Keratinocyte (primary cell): ENCODE results near the gene CSTF1. TPM values are rescaled to one million over a fixed set of nuclear protein-coding genes. Genes with fewer than 3 reads are reported as not detected.

ENCODE experiments used
- DNase-seq: peaks from one replicate; pipeline ENCODE4 v3.0.0-alpha.2; 2011; ENCODE audit warnings: low read depth, missing footprints, low spot score
- FAIRE-seq: peaks from 2 replicates; lab custom pipeline; 2011; peaks lifted over from hg19 to GRCh38; lab: Jason Lieb, UNC
- H2AFZ ChIP-seq: 2 replicates; pipeline ENCODE4 v1.6.0; 2012; ENCODE audit warnings: low read length, control low read depth, inconsistent platforms; ENCODE audit not compliant: control insufficient read depth
- H3K27ac ChIP-seq: 2 replicates; pipeline ENCODE4 v1.5.1; 2011; ENCODE audit warnings: low read length; ENCODE audit not compliant: control insufficient read depth, insufficient read depth
- H3K27me3 ChIP-seq: 3 replicates; pipeline ENCODE4 v1.6.0; 2011; ENCODE audit warnings: low read length; ENCODE audit not compliant: control insufficient read depth, insufficient read depth; ENCODE audit errors: extremely low read depth
- H3K36me3 ChIP-seq, 2 experiments: 2 replicates in 1 of 2; 3 replicates in 1 of 2; pipeline ENCODE4 v1.5.1; 2011; ENCODE audit warnings: low read length in 2 of 2, mild to moderate bottlenecking in 1 of 2; ENCODE audit not compliant: control insufficient read depth in 2 of 2, insufficient read depth in 2 of 2; ENCODE audit errors: extremely low read depth in 1 of 2
- H3K4me1 ChIP-seq: 3 replicates; pipeline ENCODE4 v1.5.1; 2011; ENCODE audit warnings: low read length; ENCODE audit not compliant: control insufficient read depth, insufficient read depth; ENCODE audit errors: extremely low read depth
- H3K4me2 ChIP-seq: 3 replicates; pipeline ENCODE4 v1.6.0; 2011; ENCODE audit warnings: low read depth, low read length; ENCODE audit not compliant: control insufficient read depth, insufficient read depth; ENCODE audit errors: extremely low read depth
- H3K4me3 ChIP-seq, 3 experiments: fragments of 200-600 bp in 1 of 3; sonication (generic) in 1 of 3; 2 replicates in 2 of 3; 3 replicates in 1 of 3; pipeline ENCODE4 v1.5.1; 2011 to 2016; ENCODE audit warnings: low read length in 3 of 3, mild to moderate bottlenecking in 3 of 3, control low read depth in 2 of 3, inconsistent platforms in 1 of 3, low read depth in 1 of 3, mixed read lengths in 1 of 3, mixed run types in 1 of 3, moderate library complexity in 1 of 3; ENCODE audit not compliant: control insufficient read depth in 2 of 3, insufficient read depth in 2 of 3; ENCODE audit errors: extremely low read depth in 1 of 3
- H3K79me2 ChIP-seq: 2 replicates; pipeline ENCODE4 v1.6.0; 2012; ENCODE audit warnings: low read length; ENCODE audit not compliant: control insufficient read depth, insufficient read depth
- H3K9ac ChIP-seq: 3 replicates; pipeline ENCODE4 v1.6.0; 2011; ENCODE audit warnings: low read length; ENCODE audit not compliant: control insufficient read depth, insufficient read depth; ENCODE audit errors: extremely low read depth
- H3K9me1 ChIP-seq: 3 replicates; pipeline ENCODE4 v1.6.0; 2011; ENCODE audit warnings: low read length; ENCODE audit not compliant: control insufficient read depth, insufficient read depth; ENCODE audit errors: extremely low read depth
- H3K9me3 ChIP-seq: 2 replicates; pipeline ENCODE4 v1.5.1; 2012; ENCODE audit warnings: low read depth, low read length; ENCODE audit not compliant: control insufficient read depth
- H4K20me1 ChIP-seq: 3 replicates; pipeline ENCODE4 v1.6.0; 2011; ENCODE audit warnings: low read length; ENCODE audit not compliant: control insufficient read depth, insufficient read depth; ENCODE audit errors: extremely low read depth
- CTCF ChIP-seq, 3 experiments: IDR thresholded peaks in 1 of 3; conservative IDR thresholded peaks in 1 of 3; optimal IDR thresholded peaks in 1 of 3; 2 replicates in 2 of 3; 3 replicates in 1 of 3; pipeline versions ENCODE3 to v1.5.1; 2011; ENCODE audit warnings: low read length in 3 of 3, mild to moderate bottlenecking in 3 of 3, moderate library complexity in 2 of 3, control low read depth in 1 of 3, inconsistent platforms in 1 of 3; ENCODE audit not compliant: insufficient read depth in 2 of 3; ENCODE audit errors: extremely low read depth in 1 of 3
- EZH2 ChIP-seq: IDR thresholded peaks from one replicate; pipeline ENCODE4 v1.6.1; 2012; ENCODE audit warnings: inconsistent platforms, mild to moderate bottlenecking, low read length, moderate library complexity
- dilution Hi-C: fragments of 300-500 bp; cut with MboI; formaldehyde crosslinking; loops from one replicate; pipeline ENCODE4 v1.7.0; 2020; ENCODE audit warnings: low sequenced_read_pairs; ENCODE audit not compliant: extremely low pct_ligation_motif_present
- polyA plus RNA-seq, 5 experiments: library from polyadenylated mRNA; depleted of rRNA in 3 of 5; stranded (reverse) in 3 of 5; stranded (forward) in 1 of 5; unstranded in 1 of 5; fragments of >200 nt; gene quantifications; 1 replicate in 1 of 5; 2 replicates in 3 of 5; 3 replicates in 1 of 5; pipeline versions ENCODE4 v1.2.1 to v1.2.3, GENCODE V29; 2011 to 2012; ENCODE audit warnings: missing spikeins in 2 of 5, low read depth in 1 of 5, low replicate concordance in 1 of 5

CSTF1 gene
- polyA plus RNA-seq, 1 donor (not counting 4 experiments of a cell fraction or from before 2014, with no cell fraction given) = 40.3 TPM

GRCh38 chr20:56431471-56431870 lies 39.0 kb downstream of the CSTF1 start:
- no peak overlapping the region for H3K27ac ChIP-seq
- FAIRE-seq (no peak), DNase-seq (no peak)
- no peaks in the 10 kb centered on the region for H3K79me2 ChIP-seq
- H3K9ac ChIP-seq = no peak overlapping the region
- H3K27me3 ChIP-seq = no peaks in the 10 kb centered on the region
- TF ChIP-seq CTCF (optimal IDR thresholded peaks at IDR 0.05 in 1 of 3, IDR thresholded peaks at IDR 0.05 in 1 of 3, conservative IDR thresholded peaks at IDR 0.05 in 1 of 3; ENCODE audit: extremely low read depth in 1 of 3, insufficient read depth in 2 of 3, low read length in 3 of 3) (no peak), EZH2 (no peak)
- peaks cover 13% of the 10 kb centered on the region for H3K4me1 ChIP-seq
- dilution Hi-C loops = no loop called here
- no peaks in the 10 kb centered on the region for H3K9me1 ChIP-seq
- no peak overlapping the region for H3K4me3 ChIP-seq
- no peak overlapping the region for H2AFZ ChIP-seq
- no peak overlapping the region for H3K4me2 ChIP-seq
- no peaks in the 10 kb centered on the region for H3K36me3 ChIP-seq
- H4K20me1 ChIP-seq = no peaks in the 10 kb centered on the region
- H3K9me3 ChIP-seq = no peaks in the 10 kb centered on the region

- Histone ChIP-seq H2AFZ (no peak overlapping the region), H3K79me2 (no peaks in the 10 kb centered on the region), H3K27me3 (no peaks in the 10 kb centered on the region), H3K9me1 (no peaks in the 10 kb centered on the region), H3K9me3 (no peaks in the 10 kb centered on the region), H3K36me3 (no peaks in the 10 kb centered on the region), H3K4me1 (peaks cover 11% of the 10 kb centered on the region), H3K4me2 (no peak overlapping the region), H4K20me1 (no peaks in the 10 kb centered on the region), H3K27ac (no peak overlapping the region), H3K9ac (no peak overlapping the region), H3K4me3 (no peak overlapping the region)
- DNase-seq (no peak), FAIRE-seq (no peak)
- TF ChIP-seq EZH2 (no peak), CTCF (optimal IDR thresholded peaks at IDR 0.05 in 1 of 3, IDR thresholded peaks at IDR 0.05 in 1 of 3, conservative IDR thresholded peaks at IDR 0.05 in 1 of 3; ENCODE audit: extremely low read depth in 1 of 3, insufficient read depth in 2 of 3, low read length in 3 of 3) (no peak)
- dilution Hi-C loops = no loop called here
Observed at GRCh38 chr20:56433221-56433879, 40.9 kb downstream of the CSTF1 start.
